ENCODE results near the gene TRPM3.
A peak's percentile ranks its signal among the peaks of the same experiment; 100 is the strongest.
"Not testable (repeated sequence)": the region's sequence is repeated elsewhere in the genome, so short reads cannot be mapped to it uniquely, and the experiment has no call there.

TRPM3 gene

DNA sequence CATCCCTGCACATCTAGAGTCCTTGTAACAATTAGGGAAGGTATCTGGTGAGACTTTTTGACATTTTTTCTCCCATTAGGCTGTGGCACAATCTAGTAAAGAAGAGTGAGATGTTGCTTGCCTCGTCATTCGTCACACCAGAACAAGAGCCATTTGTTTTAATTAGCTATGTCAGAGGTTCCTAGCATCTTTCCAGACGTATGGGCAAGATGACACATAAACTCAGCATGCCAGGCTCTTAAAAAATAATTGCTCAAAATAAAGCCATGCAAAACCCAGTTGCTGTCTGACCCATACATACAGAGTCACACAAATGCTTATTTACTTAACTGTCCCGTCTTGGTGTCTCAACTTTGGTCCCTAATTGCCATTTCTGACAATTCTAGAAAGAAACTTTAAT lies 125.9 kb downstream of the TRPM3 start:
- no peak for DNase-seq (ENCODE audit: low read depth in 2 of 2)

- no peak for DNase-seq (ENCODE audit: low read depth in 2 of 2)
Measured at GRCh38 chr9:70994582-70994981, 126.8 kb downstream of the TRPM3 start.

DNA sequence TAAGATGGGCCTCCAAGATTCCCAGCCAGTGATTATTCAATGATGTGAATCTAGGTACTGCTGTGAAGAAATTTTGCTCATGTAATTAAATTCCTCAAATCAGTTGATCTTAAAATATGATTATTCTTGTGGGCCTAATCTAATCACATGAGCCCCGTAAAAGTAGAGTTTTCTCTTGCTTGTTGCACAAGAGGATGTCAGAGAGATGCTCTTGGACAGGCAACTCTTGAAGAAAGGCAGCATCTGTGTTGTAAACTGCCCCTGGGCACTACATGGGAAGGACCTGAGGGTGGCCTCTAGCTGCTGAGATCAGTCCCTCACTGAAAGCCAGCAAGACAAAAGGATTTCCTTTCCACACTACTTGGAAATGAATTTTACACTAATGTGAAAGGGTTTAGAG lies 132.9 kb downstream of the TRPM3 start:
- DNase-seq (ENCODE audit: low read depth in 2 of 2) = no peak

- peak; percentile 71 to 80 for DNase-seq (ENCODE audit: low read depth in 2 of 2)
Measured at GRCh38 chr9:70987986-70988385, 133.4 kb downstream of the TRPM3 start.

- no peak for DNase-seq (ENCODE audit: low read depth in 2 of 2)
Measured at GRCh38 chr9:70986984-70987383, 134.4 kb downstream of the TRPM3 start.

- DNase-seq (ENCODE audit: low read depth in 2 of 2) = no peak
Measured at GRCh38 chr9:70983723-70984295, 137.6 kb downstream of the TRPM3 start.

DNA sequence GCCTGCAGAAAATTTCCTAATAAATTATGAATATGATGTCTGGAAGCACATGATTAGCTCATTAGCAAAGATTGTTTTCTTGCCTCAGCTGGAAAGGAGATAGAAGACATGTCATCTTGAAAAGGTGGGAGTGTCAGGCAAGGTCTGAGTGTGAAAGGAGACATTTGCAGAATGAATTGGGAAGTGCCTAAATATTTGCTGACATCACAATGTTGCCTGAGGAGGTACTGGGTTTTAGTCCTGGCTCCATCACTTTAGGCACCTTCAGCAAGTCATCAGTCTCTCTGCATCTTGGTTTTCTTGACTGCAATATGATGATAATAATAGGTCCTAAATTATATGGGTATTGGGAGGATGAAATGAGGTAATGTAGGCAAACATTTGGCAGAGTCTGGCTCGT lies 140.1 kb downstream of the TRPM3 start:
- DNase-seq (ENCODE audit: low read depth in 2 of 2) = no peak

DNA sequence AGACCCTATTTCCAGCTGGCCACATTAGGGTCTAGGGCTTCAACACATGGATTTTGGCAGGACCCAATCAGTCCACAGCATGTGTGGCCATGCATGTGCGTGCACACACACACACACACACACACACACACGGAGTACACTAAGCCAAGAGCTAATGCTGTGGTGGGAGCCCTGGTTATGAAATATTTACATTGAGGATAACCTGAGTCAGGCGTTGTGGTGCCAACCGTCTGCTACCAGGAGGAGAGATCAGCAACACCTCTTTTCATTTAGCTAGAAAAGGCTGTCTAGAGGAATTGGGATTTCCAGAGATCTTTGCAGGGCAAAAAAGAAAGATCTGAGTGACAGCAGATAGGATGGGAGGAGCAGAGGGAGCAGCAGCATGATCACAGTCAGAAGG lies 141.5 kb downstream of the TRPM3 start:
- no peak for DNase-seq (ENCODE audit: low read depth in 2 of 2)

DNA sequence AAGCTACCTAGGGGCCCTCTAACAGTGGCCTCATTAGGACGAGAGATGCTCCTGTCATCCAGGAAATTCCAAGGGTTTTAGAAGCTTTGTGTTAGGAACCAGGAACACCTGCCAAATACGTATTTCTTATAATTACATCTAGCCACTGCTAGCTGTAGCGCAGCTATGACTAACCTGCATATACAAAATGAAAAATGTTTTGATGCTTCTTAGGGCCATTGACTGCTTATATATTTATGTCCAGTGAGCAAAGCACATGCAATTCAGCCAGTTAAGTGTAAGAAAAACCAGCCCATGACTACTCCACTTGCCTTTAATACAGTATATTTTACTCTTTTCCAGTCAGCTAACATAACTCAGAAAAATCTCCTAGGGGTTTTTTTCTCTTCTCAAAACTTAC lies 143.3 kb downstream of the TRPM3 start:
- no peak for DNase-seq (ENCODE audit: low read depth in 2 of 2)

GRCh38 chr9:70975821-70976220 lies 145.6 kb downstream of the TRPM3 start:
- DNase-seq (ENCODE audit: low read depth in 2 of 2) = no peak

GRCh38 chr9:70971723-70972122 lies 149.7 kb downstream of the TRPM3 start:
- no peak for DNase-seq (ENCODE audit: low read depth in 2 of 2)

DNA sequence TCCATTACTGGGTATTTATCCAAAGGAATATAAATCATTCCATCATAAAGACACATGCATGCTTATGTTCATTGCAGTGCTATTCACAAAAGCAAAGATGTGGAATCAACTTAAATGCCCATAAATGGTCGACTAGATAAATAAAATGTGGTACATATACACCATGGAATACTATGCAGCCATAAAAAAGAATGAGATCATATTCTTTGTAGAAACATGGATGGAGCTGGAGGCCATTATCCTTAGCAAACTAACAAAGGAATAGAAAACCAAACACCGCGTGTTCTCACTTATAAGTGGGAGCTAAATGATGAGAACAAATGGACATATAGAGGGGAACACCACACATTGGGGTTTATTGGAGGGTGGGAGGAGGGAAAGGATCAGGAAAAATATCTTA lies 155.0 kb downstream of the TRPM3 start:
- DNase-seq (ENCODE audit: low read depth in 2 of 2) = not testable (repeated sequence)

- no peak for DNase-seq (ENCODE audit: low read depth in 2 of 2)
Measured at GRCh38 chr9:70964861-70965260, 156.6 kb downstream of the TRPM3 start.

GRCh38 chr9:70963554-70963953 lies 157.9 kb downstream of the TRPM3 start:
- DNase-seq (ENCODE audit: low read depth in 2 of 2) = no peak

DNA sequence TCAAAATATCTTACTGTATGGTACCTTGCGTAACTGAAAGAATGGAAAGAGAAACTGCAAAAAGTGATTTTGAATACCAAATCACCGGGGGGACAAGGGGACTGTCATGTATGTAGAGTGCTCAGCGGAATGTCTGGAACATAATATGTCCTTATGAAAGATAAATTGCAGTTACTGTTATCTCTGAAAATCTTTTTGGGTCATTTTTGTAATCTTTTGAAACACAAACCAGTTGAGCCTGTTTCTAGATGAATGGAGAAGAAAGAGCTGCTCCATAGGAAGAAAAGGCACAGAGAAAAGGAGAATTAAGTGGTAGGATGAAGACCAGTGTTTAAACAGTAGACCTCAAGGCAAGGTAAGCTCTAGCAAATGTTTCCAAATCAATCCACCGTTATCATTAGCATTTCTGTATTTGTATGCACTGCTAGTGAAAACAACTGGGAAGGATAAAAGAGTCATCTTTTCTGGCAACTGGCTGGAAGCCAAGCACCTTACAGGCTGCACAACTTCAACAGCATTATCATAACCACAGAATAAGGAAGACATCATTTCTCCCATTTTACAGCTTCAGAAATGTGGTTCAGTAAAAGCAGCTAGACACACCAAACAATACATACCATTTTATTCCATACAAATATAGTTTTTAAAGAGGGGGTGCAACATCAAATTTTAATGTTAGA lies 158.5 kb downstream of the TRPM3 start:
- no peak for DNase-seq (ENCODE audit: low read depth in 2 of 2)

DNA sequence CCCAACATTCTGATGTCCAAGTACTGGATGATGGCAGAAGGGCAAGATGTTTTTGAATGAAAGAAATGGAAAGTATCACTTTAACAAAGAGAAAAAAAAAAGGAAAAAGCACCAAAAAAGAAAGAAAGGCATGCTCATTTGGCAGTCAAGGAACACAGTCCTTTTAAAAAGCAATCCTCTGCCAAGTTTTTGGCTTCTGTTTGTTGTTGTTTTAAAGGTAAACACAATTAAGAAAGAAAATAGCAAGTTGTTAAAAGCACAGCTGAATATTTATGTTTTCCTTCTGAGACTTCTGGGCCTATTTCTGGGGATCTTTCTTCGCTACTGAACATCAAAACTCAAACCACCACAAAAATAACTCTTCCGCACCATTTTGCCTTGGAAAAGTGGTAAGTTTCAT lies 162.1 kb downstream of the TRPM3 start:
- DNase-seq (ENCODE audit: low read depth in 2 of 2) = no peak

GRCh38 chr9:70954596-70955143 lies 166.8 kb downstream of the TRPM3 start:
- DNase-seq (ENCODE audit: low read depth in 2 of 2) = no peak

GRCh38 chr9:70954126-70954525 lies 167.3 kb downstream of the TRPM3 start:
- peak; percentile 82 for DNase-seq (ENCODE audit: low read depth in 2 of 2)

DNA sequence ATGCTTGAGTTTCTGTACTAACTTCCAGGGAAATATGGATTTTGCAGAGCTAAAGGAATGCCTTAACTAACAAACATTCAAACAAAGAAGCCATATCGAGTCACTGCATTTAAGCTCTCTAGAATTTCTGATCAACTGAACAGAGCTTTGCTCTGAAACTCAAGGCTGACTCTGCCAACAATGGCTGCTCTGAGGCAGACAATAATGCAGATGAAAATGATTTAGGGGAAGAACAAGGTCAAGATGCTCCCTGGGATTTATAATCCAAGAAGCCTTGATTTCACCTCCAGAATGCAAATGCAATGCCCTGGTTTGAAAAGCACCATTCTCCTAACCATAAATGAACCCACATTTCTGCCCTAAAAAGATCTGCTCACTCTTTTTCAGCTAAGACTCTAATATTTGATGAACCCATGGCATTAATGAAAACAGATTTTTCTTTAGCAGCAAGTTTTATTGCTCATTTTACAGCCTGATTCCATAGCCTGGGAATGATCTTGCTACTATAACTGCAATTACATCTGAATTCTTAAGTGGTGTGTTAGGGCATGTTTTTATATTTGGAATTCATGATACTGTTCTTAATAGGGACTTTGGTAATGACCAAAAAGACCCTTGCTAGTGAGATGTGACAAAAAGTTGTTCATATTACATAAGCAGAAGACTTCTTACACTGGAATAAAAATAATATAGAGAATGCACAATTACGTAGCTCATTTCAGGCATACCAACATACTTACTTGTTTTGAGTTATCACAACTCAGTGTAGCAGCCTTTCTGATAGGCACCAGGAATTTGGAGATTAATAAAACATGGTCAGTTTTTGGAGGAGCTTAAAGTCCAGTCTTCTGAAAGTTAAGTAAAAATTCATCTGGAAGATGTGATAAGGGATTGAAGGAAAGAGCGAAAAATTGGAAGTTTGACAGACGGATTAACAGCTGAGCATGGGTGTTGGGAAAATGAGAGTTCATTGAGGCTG lies 169.4 kb downstream of the TRPM3 start:
- DNase-seq (ENCODE audit: low read depth in 2 of 2) = no peak

DNA sequence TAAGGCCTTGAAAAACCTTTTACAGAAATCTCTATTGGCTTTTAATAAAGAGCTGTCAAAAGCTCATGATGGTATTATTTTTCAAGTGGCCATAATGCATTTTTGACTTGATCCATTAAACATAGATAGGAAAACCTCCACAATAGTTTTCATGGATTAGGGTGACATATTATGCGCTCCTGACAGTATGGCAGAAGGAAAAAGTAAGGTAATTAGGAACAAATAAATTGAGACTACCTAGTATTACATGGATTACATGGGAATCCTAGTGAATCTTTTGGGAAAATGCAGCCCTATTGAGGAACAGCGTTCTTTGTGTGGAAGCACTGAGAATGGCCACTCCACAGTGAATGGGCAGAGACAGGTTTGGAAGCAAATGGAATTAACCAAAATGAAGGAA lies 171.2 kb downstream of the TRPM3 start:
- no peak for DNase-seq (ENCODE audit: low read depth in 2 of 2)

GRCh38 chr9:70949239-70949638 lies 172.2 kb downstream of the TRPM3 start:
- no peak for DNase-seq (ENCODE audit: low read depth in 2 of 2)

- no peak for DNase-seq (ENCODE audit: low read depth in 2 of 2)
Measured at GRCh38 chr9:70948744-70949143, 172.7 kb downstream of the TRPM3 start.
